GM21528 (cell line): Measurements from ENCODE around the gene PSG5.
"Not testable (repeated sequence)": the region's sequence is repeated elsewhere in the genome, so short reads cannot be mapped to it uniquely, and the experiment has no call there.

Experiments
- ATAC-seq: cut with Tn5 transposase; IDR thresholded peaks from one replicate; pipeline ENCODE4 v1.9.1; 2021; ENCODE audit warnings: mild to moderate bottlenecking, moderate library complexity; ENCODE audit not compliant: unreplicated experiment, low FRiP score

The PSG5 gene

GRCh38 chr19:43192381-43193155 is 6.2 kb upstream of the PSG5 start:
- not testable (repeated sequence) for ATAC-seq

GRCh38 chr19:43188092-43188491 is 1.8 kb upstream of the PSG5 start:
- ATAC-seq: not testable (repeated sequence)

GRCh38 chr19:43181869-43182771 is 4.2 kb downstream of the PSG5 start:
- ATAC-seq: not testable (repeated sequence)

- not testable (repeated sequence) for ATAC-seq
Measured at GRCh38 chr19:43179569-43180147, 6.7 kb downstream of the PSG5 start.

- not testable (repeated sequence) for ATAC-seq
Measured at GRCh38 chr19:43178577-43178976, 7.8 kb downstream of the PSG5 start.

- ATAC-seq: not testable (repeated sequence)
Measured at GRCh38 chr19:43165906-43166305, 20.4 kb downstream of the PSG5 start.

GRCh38 chr19:43163135-43163534 is 23.2 kb downstream of the PSG5 start:
- ATAC-seq: not testable (repeated sequence)

- ATAC-seq: not testable (repeated sequence)
Measured at GRCh38 chr19:43162261-43162660, 24.1 kb downstream of the PSG5 start.

- no peak for ATAC-seq
Measured at GRCh38 chr19:43152214-43152613, 34.1 kb downstream of the PSG5 start.

GRCh38 chr19:43149788-43150187 is 36.5 kb downstream of the PSG5 start:
- not testable (repeated sequence) for ATAC-seq

- ATAC-seq: no peak
Measured at GRCh38 chr19:43148233-43148632, 38.1 kb downstream of the PSG5 start.

- not testable (repeated sequence) for ATAC-seq
Measured at GRCh38 chr19:43141763-43142162, 44.6 kb downstream of the PSG5 start.

GRCh38 chr19:43132696-43133095 is 53.6 kb downstream of the PSG5 start:
- ATAC-seq: no peak

- ATAC-seq: not testable (repeated sequence)
Measured at GRCh38 chr19:43131281-43131842, 55.0 kb downstream of the PSG5 start.

- not testable (repeated sequence) for ATAC-seq
Measured at GRCh38 chr19:43129197-43129596, 57.1 kb downstream of the PSG5 start.

GRCh38 chr19:43127336-43127735 is 59.0 kb downstream of the PSG5 start:
- not testable (repeated sequence) for ATAC-seq

GRCh38 chr19:43126720-43127119 is 59.6 kb downstream of the PSG5 start:
- no peak for ATAC-seq

GRCh38 chr19:43124360-43124759 is 62.0 kb downstream of the PSG5 start:
- no peak for ATAC-seq

- ATAC-seq: not testable (repeated sequence)
Measured at GRCh38 chr19:43120433-43121026, 65.8 kb downstream of the PSG5 start.

- not testable (repeated sequence) for ATAC-seq
Measured at GRCh38 chr19:43119526-43119925, 66.8 kb downstream of the PSG5 start.
